ENCODE data around the gene IPO8.

DNA sequence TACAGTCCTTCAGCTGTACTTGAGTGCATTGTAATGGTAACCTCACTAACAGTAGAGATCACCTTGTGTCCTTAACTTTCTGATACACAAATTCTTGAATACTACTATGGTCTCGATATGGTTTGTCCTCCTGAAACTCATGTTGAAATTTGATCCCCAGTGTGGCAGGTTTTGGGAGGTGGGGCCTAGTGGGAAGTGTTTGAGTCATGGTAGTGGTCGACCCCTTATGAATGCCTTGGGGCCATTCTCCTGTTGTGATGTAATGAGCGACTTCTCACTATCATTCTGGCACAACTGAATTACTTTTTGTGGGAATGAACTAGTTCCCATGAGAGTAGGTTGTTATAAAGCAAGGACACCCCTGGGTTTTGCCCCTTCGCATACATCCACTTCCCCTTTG, 52.3 kb downstream of the IPO8 start:
- TF ChIP-seq ZNF70 (CRISPR knock-in tag; IDR thresholded peaks at IDR 0.05) = no peak
- no peak for TF ChIP-seq ZNF565 (CRISPR knock-in tag; conservative IDR thresholded peaks at IDR 0.05; ENCODE audit: low read depth)
- TF ChIP-seq RARB (CRISPR knock-in tag; IDR thresholded peaks at IDR 0.05) = no peak
